ENCODE results near the gene ITGA1. TPM values are rescaled to one million over a fixed set of nuclear protein-coding genes. Genes with fewer than 3 reads are reported as not detected.

The ITGA1 gene
- total and polyA plus RNA-seq, 9 donors, result 4.9 to 41.2 (median 14.7) TPM

- TF ChIP-seq EP300 (IDR thresholded peaks at IDR 0.05), result no peak
- no peak for TF ChIP-seq POLR2A (IDR thresholded peaks at IDR 0.05)
- TF ChIP-seq, protein P1, sequence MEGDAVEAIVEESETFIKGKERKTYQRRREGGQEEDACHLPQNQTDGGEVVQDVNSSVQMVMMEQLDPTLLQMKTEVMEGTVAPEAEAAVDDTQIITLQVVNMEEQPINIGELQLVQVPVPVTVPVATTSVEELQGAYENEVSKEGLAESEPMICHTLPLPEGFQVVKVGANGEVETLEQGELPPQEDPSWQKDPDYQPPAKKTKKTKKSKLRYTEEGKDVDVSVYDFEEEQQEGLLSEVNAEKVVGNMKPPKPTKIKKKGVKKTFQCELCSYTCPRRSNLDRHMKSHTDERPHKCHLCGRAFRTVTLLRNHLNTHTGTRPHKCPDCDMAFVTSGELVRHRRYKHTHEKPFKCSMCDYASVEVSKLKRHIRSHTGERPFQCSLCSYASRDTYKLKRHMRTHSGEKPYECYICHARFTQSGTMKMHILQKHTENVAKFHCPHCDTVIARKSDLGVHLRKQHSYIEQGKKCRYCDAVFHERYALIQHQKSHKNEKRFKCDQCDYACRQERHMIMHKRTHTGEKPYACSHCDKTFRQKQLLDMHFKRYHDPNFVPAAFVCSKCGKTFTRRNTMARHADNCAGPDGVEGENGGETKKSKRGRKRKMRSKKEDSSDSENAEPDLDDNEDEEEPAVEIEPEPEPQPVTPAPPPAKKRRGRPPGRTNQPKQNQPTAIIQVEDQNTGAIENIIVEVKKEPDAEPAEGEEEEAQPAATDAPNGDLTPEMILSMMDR (IDR thresholded peaks at IDR 0.05), result no peak
- DNase-seq, result no peak
- H3K4me1 ChIP-seq (ENCODE audit: insufficient read depth), result no peaks in the 10 kb centered on the region
- no peak overlapping the region for H3K4me3 ChIP-seq
- H3K27ac ChIP-seq, result no peak overlapping the region
- 86 to 88% (median 88%) methylated on average over 6 of the region's 6 CpGs for whole genome bisulfite sequencing, 3 donors
- H3K27me3 ChIP-seq, result no peaks in the 10 kb centered on the region
- H3K36me3 ChIP-seq, result no peaks in the 10 kb centered on the region
- intact Hi-C loops (cut with DNase I), result no loop called here
- H3K9me3 ChIP-seq, result no peaks in the 10 kb centered on the region
Measured at GRCh38 chr5:52892242-52892878, 104.6 kb downstream of the ITGA1 start.

DNA sequence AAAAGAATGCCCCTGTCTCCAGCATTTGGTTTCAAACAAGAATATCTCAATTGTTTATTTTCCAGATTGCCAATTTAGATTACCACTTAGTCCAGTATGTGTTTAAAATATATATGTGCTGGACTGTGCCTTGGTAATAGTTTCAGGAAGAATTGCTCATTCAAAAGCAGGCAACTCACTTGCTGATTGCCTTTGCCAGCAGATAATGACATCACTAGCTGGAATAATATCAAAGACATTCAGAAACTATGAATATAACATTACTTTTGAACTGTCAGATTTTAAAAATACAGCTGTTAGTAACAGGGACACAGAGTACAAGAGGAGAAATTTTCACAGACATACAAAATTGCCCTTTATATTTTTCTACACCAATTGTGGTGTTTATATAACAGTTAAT, 105.4 kb downstream of the ITGA1 start:
- no peak overlapping the region for H3K27ac ChIP-seq
- no peak for DNase-seq
- intact Hi-C loops (cut with DNase I), result no loop called here
- H3K9me3 ChIP-seq, result no peaks in the 10 kb centered on the region
- no peak overlapping the region for H3K4me3 ChIP-seq
- H3K36me3 ChIP-seq, result no peaks in the 10 kb centered on the region
- H3K4me1 ChIP-seq (ENCODE audit: insufficient read depth), result no peaks in the 10 kb centered on the region
- TF ChIP-seq, protein P1 (IDR thresholded peaks at IDR 0.05), result no peak
- no peak for TF ChIP-seq POLR2A (IDR thresholded peaks at IDR 0.05)
- no peak for TF ChIP-seq EP300 (IDR thresholded peaks at IDR 0.05)
- no peaks in the 10 kb centered on the region for H3K27me3 ChIP-seq

DNA sequence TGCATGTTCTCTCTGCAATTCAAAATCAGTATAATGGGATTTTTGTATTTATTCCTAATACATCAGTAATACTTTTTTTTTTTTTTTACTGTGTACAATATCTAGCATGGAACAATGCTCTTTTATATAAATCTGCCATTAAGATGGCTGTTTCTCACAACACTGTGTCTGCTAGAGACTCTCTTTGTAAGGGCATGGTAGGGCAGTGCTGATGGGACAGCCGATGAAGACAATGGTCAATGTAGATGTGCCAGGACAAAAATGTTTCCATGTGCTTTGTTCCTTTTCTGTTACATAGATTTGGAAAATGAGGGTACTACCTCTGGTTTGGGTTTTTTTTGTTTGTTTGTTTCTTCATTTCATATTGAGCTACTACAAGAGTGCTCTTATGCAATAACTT, 106.1 kb downstream of the ITGA1 start:
- H3K4me1 ChIP-seq (ENCODE audit: insufficient read depth), result no peaks in the 10 kb centered on the region

DNA sequence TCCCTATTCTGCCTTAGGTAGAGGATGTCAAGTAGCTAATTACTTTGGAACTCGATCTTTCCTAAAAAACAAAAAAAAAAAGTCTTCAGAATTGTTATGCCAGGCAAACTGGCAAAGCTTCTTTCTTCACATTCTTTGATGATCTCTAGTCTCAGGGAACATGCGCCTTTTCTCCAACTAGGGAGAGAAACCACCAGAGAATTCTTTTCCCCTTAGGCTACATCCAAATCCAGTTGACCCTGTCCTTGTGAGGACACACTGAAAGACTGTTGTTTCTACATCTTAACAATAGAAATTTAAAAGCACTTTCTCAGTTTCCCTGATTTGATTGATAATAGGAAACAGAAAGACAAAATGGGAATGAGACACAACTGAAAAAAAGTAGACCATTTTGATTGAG, 106.7 kb downstream of the ITGA1 start:
- 85 to 90% (median 87%) methylated on average over 2 of the region's 2 CpGs for WGBS, 3 donors
- DNase-seq, result no peak
- no peaks in the 10 kb centered on the region for H3K36me3 ChIP-seq
- H3K4me3 ChIP-seq, result no peak overlapping the region
- no peak for TF ChIP-seq EP300 (IDR thresholded peaks at IDR 0.05)
- TF ChIP-seq, protein P1 (IDR thresholded peaks at IDR 0.05), result no peak
- H3K9me3 ChIP-seq, result no peaks in the 10 kb centered on the region
- no peaks in the 10 kb centered on the region for H3K4me1 ChIP-seq (ENCODE audit: insufficient read depth)
- no peak overlapping the region for H3K27ac ChIP-seq
- intact Hi-C loops (cut with DNase I), result no loop called here
- no peaks in the 10 kb centered on the region for H3K27me3 ChIP-seq

More for the DNA sequence above, 106.1 kb downstream of the ITGA1 start:
- Histone ChIP-seq H3K27me3 (no peaks in the 10 kb centered on the region), H3K27ac (no peak overlapping the region), H3K4me3 (no peak overlapping the region), H3K36me3 (no peaks in the 10 kb centered on the region), H3K9me3 (no peaks in the 10 kb centered on the region)
- DNase-seq, result no peak
- intact Hi-C loops (cut with DNase I), result no loop called here
- 89 to 100% (median 94%) methylated on average over 1 of the region's 1 CpG for WGBS, 3 donors
- TF ChIP-seq POLR2A (IDR thresholded peaks at IDR 0.05) (no peak), EP300 (IDR thresholded peaks at IDR 0.05) (no peak)
- TF ChIP-seq, protein P1 (IDR thresholded peaks at IDR 0.05), result no peak
